Panc1 (cell line): Measurements from ENCODE around the gene EVA1C. TPM values are rescaled to one million over a fixed set of nuclear protein-coding genes. Genes with fewer than 3 reads are reported as not detected.

ENCODE experiments used
- ATAC-seq: fragments of 200-7000 bp; cut with Tn5 transposase; 2 replicates; pipeline ENCODE4 v1.9.1; 2020; ENCODE audit warnings: mild to moderate bottlenecking, moderate library complexity
- BruUV-seq: library from RNA; stranded (reverse); fragments of 400-500 nt; replicated peaks from 2 replicates; lab custom pipeline; 2021; lab: Mats Ljungman, UMichigan
- CTCF ChIA-PET: fragments of 300-600 bp; sonication (Branson Sonifier 250); formaldehyde crosslinking; loops from one replicate; lab custom pipeline; 2022; ENCODE audit warnings: antibody characterized with exemption; lab: Charles Lee
- POLR2A ChIA-PET: fragments of 300-600 bp; sonication (Branson Sonifier 250); formaldehyde crosslinking; loops from one replicate; lab custom pipeline; 2022; ENCODE audit warnings: antibody characterized with exemption; lab: Charles Lee
- DNase-seq: peaks from one replicate; pipeline ENCODE4 v3.0.0-alpha.2; 2010; ENCODE audit warnings: low read depth, low spot score
- H3K27ac ChIP-seq: 2 replicates; pipeline ENCODE4 v1.5.1; 2011; ENCODE audit warnings: mild to moderate bottlenecking, low read length, inconsistent platforms
- H3K27me3 ChIP-seq: fragments of 200-500 bp; sonication (Bioruptor generic); 2 replicates; pipeline ENCODE4 v1.6.0; 2014; ENCODE audit warnings: low read length, inconsistent platforms; ENCODE audit not compliant: control insufficient read depth, insufficient read depth
- H3K36me3 ChIP-seq: fragments of 200-500 bp; sonication (Bioruptor generic); 2 replicates; pipeline ENCODE4 v1.5.1; 2014; ENCODE audit warnings: inconsistent platforms, mild to moderate bottlenecking, low read length, moderate library complexity; ENCODE audit not compliant: control insufficient read depth, insufficient read depth
- H3K4me1 ChIP-seq: 2 replicates; pipeline ENCODE4 v1.5.1; 2011; ENCODE audit warnings: inconsistent platforms, mild to moderate bottlenecking, low read length, moderate library complexity; ENCODE audit not compliant: control insufficient read depth, insufficient read depth
- H3K4me3 ChIP-seq, 2 experiments: 2 replicates each; pipeline ENCODE4 v1.5.1; 2011 to 2012; ENCODE audit warnings: low read depth in 2 of 2, low read length in 2 of 2, mild to moderate bottlenecking in 2 of 2, inconsistent platforms in 1 of 2, moderate library complexity in 1 of 2
- H3K9me3 ChIP-seq: fragments of 200-500 bp; sonication (Bioruptor generic); 2 replicates; pipeline ENCODE4 v1.5.1; 2014; ENCODE audit warnings: low read depth, mild to moderate bottlenecking, inconsistent platforms, low read length, moderate library complexity; ENCODE audit not compliant: control insufficient read depth, insufficient read depth
- POLR2AphosphoS5 ChIP-seq: IDR thresholded peaks from 2 replicates; pipeline ENCODE4 v1.6.1; 2012; ENCODE audit warnings: mild to moderate bottlenecking, low read depth, low read length, moderate library complexity
- SIN3A ChIP-seq: IDR thresholded peaks from 2 replicates; pipeline ENCODE4 v1.6.1; 2012; ENCODE audit warnings: low read depth, mild to moderate bottlenecking, low read length, moderate library complexity, borderline replicate concordance; ENCODE audit not compliant: insufficient read depth
- TCF7L2 ChIP-seq: IDR thresholded peaks from 2 replicates; pipeline ENCODE4 v1.6.1; 2011; ENCODE audit warnings: mild to moderate bottlenecking, low read depth, low read length, inconsistent platforms
- in situ Hi-C: cut with HindIII; loops from 2 replicates; pipeline ENCODE4 v1.10.0; 2016; ENCODE audit warnings: low sequenced_read_pairs, low pct_unique_long_range_greater_than_20kb
- intact Hi-C: fragments of 100-400 bp; cut with micrococcal nuclease; formaldehyde crosslinking; loops from one replicate; pipeline ENCODE4 v1.10.0; 2022; ENCODE audit not compliant: unreplicated experiment
- total RNA-seq: library from RNA; stranded (reverse); gene quantifications from one replicate; pipeline ENCODE4 v1.2.1, GENCODE V29; 2021; ENCODE audit not compliant: unreplicated experiment
- TF ChIP-seq, protein P1 (sequence below), 2 experiments: IDR thresholded peaks; 2 replicates each; pipeline ENCODE4 v1.6.1; 2011 to 2012; ENCODE audit warnings: low read depth in 2 of 2, control low read depth in 1 of 2, low read length in 1 of 2, mild to moderate bottlenecking in 1 of 2, moderate library complexity in 1 of 2; ENCODE audit not compliant: insufficient read depth in 1 of 2
- TF ChIP-seq, protein P2 (sequence below): fragments of 450-650 bp; IDR thresholded peaks from 2 replicates; pipeline ENCODE4 v1.5.1; 2017; ENCODE audit warnings: mild to moderate bottlenecking

EVA1C gene
- total RNA-seq, 1 experiment from 2014 or later = 2.8 TPM

DNA sequence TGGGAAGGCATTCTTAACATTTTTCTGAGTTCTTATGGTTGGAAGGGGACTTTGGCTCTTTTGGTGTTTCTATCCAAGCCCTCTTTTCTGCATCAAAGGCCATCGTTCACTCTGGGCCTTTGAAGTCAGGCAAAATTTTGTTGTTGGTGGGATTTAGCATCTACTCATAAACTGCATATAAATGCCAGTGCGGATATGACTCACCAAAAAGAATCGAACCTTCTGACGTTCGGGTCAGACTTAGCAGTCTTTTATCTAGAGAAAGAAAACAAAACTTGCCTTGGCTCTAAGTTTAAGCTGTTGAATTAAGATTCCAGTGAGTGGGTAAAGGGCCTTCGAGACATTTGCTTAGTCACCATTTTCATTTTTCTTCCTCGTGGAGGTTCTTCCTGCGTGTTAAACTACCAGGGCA, 51.4 kb downstream of the EVA1C start:
- BruUV-seq = no TSS peak
- no peak overlapping the region for H3K27ac ChIP-seq
- TF ChIP-seq POLR2AphosphoS5 (no peak), SIN3A (no peak), TCF7L2 (peak; percentile 83)
- TF ChIP-seq, protein P1, sequence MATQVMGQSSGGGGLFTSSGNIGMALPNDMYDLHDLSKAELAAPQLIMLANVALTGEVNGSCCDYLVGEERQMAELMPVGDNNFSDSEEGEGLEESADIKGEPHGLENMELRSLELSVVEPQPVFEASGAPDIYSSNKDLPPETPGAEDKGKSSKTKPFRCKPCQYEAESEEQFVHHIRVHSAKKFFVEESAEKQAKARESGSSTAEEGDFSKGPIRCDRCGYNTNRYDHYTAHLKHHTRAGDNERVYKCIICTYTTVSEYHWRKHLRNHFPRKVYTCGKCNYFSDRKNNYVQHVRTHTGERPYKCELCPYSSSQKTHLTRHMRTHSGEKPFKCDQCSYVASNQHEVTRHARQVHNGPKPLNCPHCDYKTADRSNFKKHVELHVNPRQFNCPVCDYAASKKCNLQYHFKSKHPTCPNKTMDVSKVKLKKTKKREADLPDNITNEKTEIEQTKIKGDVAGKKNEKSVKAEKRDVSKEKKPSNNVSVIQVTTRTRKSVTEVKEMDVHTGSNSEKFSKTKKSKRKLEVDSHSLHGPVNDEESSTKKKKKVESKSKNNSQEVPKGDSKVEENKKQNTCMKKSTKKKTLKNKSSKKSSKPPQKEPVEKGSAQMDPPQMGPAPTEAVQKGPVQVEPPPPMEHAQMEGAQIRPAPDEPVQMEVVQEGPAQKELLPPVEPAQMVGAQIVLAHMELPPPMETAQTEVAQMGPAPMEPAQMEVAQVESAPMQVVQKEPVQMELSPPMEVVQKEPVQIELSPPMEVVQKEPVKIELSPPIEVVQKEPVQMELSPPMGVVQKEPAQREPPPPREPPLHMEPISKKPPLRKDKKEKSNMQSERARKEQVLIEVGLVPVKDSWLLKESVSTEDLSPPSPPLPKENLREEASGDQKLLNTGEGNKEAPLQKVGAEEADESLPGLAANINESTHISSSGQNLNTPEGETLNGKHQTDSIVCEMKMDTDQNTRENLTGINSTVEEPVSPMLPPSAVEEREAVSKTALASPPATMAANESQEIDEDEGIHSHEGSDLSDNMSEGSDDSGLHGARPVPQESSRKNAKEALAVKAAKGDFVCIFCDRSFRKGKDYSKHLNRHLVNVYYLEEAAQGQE (IDR thresholded peaks at IDR 0.05; ENCODE audit: insufficient read depth in 1 of 2, low read depth in 2 of 2, low read length in 1 of 2) = no peak
- TF ChIP-seq, protein P2, sequence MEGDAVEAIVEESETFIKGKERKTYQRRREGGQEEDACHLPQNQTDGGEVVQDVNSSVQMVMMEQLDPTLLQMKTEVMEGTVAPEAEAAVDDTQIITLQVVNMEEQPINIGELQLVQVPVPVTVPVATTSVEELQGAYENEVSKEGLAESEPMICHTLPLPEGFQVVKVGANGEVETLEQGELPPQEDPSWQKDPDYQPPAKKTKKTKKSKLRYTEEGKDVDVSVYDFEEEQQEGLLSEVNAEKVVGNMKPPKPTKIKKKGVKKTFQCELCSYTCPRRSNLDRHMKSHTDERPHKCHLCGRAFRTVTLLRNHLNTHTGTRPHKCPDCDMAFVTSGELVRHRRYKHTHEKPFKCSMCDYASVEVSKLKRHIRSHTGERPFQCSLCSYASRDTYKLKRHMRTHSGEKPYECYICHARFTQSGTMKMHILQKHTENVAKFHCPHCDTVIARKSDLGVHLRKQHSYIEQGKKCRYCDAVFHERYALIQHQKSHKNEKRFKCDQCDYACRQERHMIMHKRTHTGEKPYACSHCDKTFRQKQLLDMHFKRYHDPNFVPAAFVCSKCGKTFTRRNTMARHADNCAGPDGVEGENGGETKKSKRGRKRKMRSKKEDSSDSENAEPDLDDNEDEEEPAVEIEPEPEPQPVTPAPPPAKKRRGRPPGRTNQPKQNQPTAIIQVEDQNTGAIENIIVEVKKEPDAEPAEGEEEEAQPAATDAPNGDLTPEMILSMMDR = no peak
- peak; percentile 24 for DNase-seq
- H3K9me3 ChIP-seq = no peaks in the 10 kb centered on the region
- intact Hi-C loops (no loop called here), in situ Hi-C loops (no loop called here)
- ChIA-PET CTCF (no interaction called here), POLR2A (no interaction called here)
- H3K27me3 ChIP-seq = no peaks in the 10 kb centered on the region
- H3K36me3 ChIP-seq = no peaks in the 10 kb centered on the region
- peak; percentile 76 for ATAC-seq
- H3K4me3 ChIP-seq = no peak overlapping the region
- no peaks in the 10 kb centered on the region; the same call in 1 of the 2 replicates for H3K4me1 ChIP-seq

GRCh38 chr21:32467291-32467690, 54.8 kb downstream of the EVA1C start:
- intact Hi-C loops (no loop called here), in situ Hi-C loops (no loop called here)
- no TSS peak for BruUV-seq
- TF ChIP-seq TCF7L2 (no peak), POLR2AphosphoS5 (no peak), SIN3A (no peak)
- TF ChIP-seq, protein P2 = no peak
- TF ChIP-seq, protein P1 (IDR thresholded peaks at IDR 0.05; ENCODE audit: insufficient read depth in 1 of 2, low read depth in 2 of 2, low read length in 1 of 2) = no peak
- no peak for DNase-seq
- ChIA-PET POLR2A (no interaction called here), CTCF (no interaction called here)
- ATAC-seq = no peak
- H3K4me3 ChIP-seq = no peak overlapping the region
- H3K4me1 ChIP-seq = no peaks in the 10 kb centered on the region; the same call in 1 of the 2 replicates
- H3K9me3 ChIP-seq = no peaks in the 10 kb centered on the region
- H3K27me3 ChIP-seq = no peaks in the 10 kb centered on the region
- no peak overlapping the region for H3K27ac ChIP-seq
- H3K36me3 ChIP-seq = no peaks in the 10 kb centered on the region
